Parietal lobe (tissue), 2 donors: ENCODE results near the gene EIF5AL1. TPM values are rescaled to one million over a fixed set of nuclear protein-coding genes. Genes with fewer than 3 reads are reported as not detected.

Source experiments
- small RNA-seq: library from RNA; depleted of rRNA; stranded (forward); fragments of <200 nt; gene quantifications from one replicate; pipeline ENCODE3, GENCODE V24; 2014; ENCODE audit warnings: low replicate concordance
- total RNA-seq: library from RNA; depleted of rRNA; stranded (reverse); fragments of >200 nt; gene quantifications from one replicate; pipeline ENCODE4 v1.2.3, GENCODE V29; 2014

The EIF5AL1 gene
- not detected for total RNA-seq

DNA sequence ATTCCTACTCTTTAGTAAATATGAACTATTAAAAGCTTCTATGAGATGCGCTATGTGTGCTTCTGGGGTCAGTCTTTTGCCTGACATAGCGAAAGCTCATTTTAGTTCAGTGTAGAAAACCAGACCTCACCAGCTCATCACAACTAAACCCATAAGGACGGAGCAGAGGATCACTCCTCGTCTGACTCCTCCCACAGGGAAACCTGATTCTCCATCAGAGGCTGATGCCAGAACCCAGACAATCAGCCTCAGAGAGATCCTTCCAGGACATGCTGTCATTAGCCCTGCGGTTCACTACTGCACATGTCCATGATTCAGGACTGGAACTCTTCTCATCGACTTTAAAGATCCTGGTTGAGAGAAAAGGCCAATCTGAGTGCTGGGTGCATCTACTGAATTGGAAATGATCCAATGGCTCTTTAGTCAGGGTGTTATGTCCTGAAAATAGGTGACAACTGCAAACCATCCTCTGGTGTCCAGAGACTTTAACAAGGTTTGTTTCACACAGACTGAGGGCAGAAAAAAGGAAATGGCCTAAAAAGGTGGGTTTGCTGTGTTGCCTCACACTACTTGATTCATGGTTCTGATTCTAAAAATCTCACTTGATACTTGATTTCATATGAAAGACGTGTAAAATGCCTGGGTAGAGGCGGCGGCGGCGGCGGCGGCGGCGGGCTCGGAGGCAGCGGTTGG is at the start of gene EIF5AL1:
TSS of gene EIF5AL1 (plus strand) at position 643 of the 693 bp plus-strand sequence. CDS start 117 bp downstream, outside the sequence.

GRCh38 chr10:79560160-79560709 is 47.9 kb downstream of the EIF5AL1 start, which contains the start of gene SFTPA2:
SFTPA2 (minus strand) TSS chr10:79560407; CDS start chr10:79559483, 924 bp downstream.

Small RNAs within 50 kb of the gene (small RNA-seq; reads per million reads assigned to genes)
- gene BX248123.2 (not detected), gene RPS12P18 (not detected)

Other genes starting within 250 kb of the EIF5AL1 start
- 12.2 TPM for gene PPIF, start 165.1 kb upstream of the EIF5AL1 start, total RNA-seq
- gene ZCCHC24, start 66.9 kb upstream of the EIF5AL1 start, total RNA-seq = 5.9 TPM
- gene SFTPA2, start 47.9 kb downstream of the EIF5AL1 start, total RNA-seq = 1.3 TPM
- gene SFTPA1, start 98.4 kb downstream of the EIF5AL1 start, total RNA-seq = not detected
- 2.8 TPM for gene NUTM2B, start 190.7 kb downstream of the EIF5AL1 start, total RNA-seq